ENCODE results near the gene RAB44. TPM values are rescaled to one million over a fixed set of nuclear protein-coding genes. Genes with fewer than 3 reads are reported as not detected.
A peak's percentile ranks its signal among the peaks of the same experiment; 100 is the strongest.
"Not testable (repeated sequence)": the region's sequence is repeated elsewhere in the genome, so short reads cannot be mapped to it uniquely, and the experiment has no call there.

Gene RAB44
- total RNA-seq, 1 experiment from 2014 or later = 0.09 TPM

DNA sequence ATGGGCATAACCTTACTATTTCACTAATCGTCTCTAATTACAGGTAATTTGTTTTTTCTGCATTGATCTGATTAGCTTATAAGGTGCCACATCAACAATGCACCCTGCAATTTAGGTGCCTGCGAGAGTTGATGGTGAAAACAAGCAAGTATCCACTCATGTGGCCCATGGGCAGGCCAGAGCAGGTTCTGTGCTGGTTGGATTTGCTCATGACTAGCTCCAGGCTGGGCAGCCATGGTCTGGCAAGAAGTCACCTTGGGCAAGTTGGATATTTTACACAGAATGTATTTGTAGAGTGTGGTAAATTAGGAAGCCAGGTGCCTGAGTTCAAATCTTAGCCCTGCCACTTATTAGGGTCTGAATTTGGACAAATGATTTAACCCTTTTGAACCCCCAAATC lies 25.3 kb downstream of the RAB44 start:
- H3K4me3 Mint-ChIP-seq (ENCODE audit: unreplicated experiment) = no peak overlapping the region
- no peaks in the 10 kb centered on the region for H3K9me3 Mint-ChIP-seq (ENCODE audit: unreplicated experiment)
- BruUV-seq (replicated peaks) = no TSS peak
- TF ChIP-seq, protein P1, sequence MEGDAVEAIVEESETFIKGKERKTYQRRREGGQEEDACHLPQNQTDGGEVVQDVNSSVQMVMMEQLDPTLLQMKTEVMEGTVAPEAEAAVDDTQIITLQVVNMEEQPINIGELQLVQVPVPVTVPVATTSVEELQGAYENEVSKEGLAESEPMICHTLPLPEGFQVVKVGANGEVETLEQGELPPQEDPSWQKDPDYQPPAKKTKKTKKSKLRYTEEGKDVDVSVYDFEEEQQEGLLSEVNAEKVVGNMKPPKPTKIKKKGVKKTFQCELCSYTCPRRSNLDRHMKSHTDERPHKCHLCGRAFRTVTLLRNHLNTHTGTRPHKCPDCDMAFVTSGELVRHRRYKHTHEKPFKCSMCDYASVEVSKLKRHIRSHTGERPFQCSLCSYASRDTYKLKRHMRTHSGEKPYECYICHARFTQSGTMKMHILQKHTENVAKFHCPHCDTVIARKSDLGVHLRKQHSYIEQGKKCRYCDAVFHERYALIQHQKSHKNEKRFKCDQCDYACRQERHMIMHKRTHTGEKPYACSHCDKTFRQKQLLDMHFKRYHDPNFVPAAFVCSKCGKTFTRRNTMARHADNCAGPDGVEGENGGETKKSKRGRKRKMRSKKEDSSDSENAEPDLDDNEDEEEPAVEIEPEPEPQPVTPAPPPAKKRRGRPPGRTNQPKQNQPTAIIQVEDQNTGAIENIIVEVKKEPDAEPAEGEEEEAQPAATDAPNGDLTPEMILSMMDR (IDR thresholded peaks at IDR 0.05; ENCODE audit: unreplicated experiment) = no peak
- no peaks in the 10 kb centered on the region for H3K27me3 Mint-ChIP-seq (ENCODE audit: insufficient read depth, unreplicated experiment)
- ChIA-PET POLR2A (interaction anchor here (0.6 to 1.8 kb wide), 4 partner anchors 43 to 337 kb away, joined by 3 to 4 read pairs (median 3); no protein-coding TSS in a partner anchor), CTCF (interaction anchor here (0.6 to 4.6 kb wide), 12 partner anchors 10 to 426 kb away, joined by 3 to 25 read pairs (median 3); partner anchors contain the start of gene RAB44)
- no peaks in the 10 kb centered on the region for H3K36me3 Mint-ChIP-seq (ENCODE audit: insufficient read depth, unreplicated experiment)
- no peak overlapping the region for H3K27ac Mint-ChIP-seq (ENCODE audit: low read depth, unreplicated experiment)
- no peak for DNase-seq (ENCODE audit: unreplicated experiment)
- intact Hi-C loops (cut with micrococcal nuclease) = no loop called here
- peaks cover 10% of the 10 kb centered on the region for H3K4me1 Mint-ChIP-seq (ENCODE audit: insufficient read depth, unreplicated experiment)

DNA sequence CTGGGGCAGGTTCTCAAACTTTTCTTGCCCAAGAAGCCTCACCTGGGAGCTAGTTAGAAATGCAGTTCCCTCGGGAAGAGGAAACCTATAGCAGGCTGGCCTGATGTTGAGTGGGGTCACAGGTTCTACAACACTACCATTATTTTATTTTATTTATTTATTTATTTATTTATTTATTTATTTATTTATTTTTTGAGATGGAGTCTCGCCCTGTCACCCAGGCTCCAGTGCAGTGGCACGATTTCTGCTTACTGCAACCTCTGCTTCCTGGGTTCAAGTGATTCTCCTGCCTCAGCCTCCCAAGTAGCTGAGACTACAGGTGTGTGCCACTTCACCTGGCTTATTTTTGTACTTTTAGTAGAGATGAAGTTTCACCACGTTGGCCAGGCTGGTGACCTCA lies 26.4 kb downstream of the RAB44 start:
- ChIA-PET CTCF (interaction anchor here (0.5 to 4.6 kb wide), 27 partner anchors 15 to 226 kb away, joined by 3 to 25 read pairs (median 4); no protein-coding TSS in a partner anchor), POLR2A (interaction anchor here (1.0 to 1.8 kb wide), 2 partner anchors 80 to 109 kb away, joined by 4 to 5 read pairs; no protein-coding TSS in a partner anchor)
- not testable (repeated sequence) for DNase-seq (ENCODE audit: unreplicated experiment); H3K27me3 Mint-ChIP-seq (ENCODE audit: insufficient read depth, unreplicated experiment); H3K36me3 Mint-ChIP-seq (ENCODE audit: insufficient read depth, unreplicated experiment); H3K9me3 Mint-ChIP-seq (ENCODE audit: unreplicated experiment); BruUV-seq (replicated peaks); H3K4me3 Mint-ChIP-seq (ENCODE audit: unreplicated experiment); H3K27ac Mint-ChIP-seq (ENCODE audit: low read depth, unreplicated experiment)
- intact Hi-C loops (cut with micrococcal nuclease) = loop anchor here (1.0 to 2.0 kb wide), 5 partner anchors 35 to 301 kb away; no protein-coding TSS in a partner anchor
- peaks cover 13% of the 10 kb centered on the region for H3K4me1 Mint-ChIP-seq (ENCODE audit: insufficient read depth, unreplicated experiment)

DNA sequence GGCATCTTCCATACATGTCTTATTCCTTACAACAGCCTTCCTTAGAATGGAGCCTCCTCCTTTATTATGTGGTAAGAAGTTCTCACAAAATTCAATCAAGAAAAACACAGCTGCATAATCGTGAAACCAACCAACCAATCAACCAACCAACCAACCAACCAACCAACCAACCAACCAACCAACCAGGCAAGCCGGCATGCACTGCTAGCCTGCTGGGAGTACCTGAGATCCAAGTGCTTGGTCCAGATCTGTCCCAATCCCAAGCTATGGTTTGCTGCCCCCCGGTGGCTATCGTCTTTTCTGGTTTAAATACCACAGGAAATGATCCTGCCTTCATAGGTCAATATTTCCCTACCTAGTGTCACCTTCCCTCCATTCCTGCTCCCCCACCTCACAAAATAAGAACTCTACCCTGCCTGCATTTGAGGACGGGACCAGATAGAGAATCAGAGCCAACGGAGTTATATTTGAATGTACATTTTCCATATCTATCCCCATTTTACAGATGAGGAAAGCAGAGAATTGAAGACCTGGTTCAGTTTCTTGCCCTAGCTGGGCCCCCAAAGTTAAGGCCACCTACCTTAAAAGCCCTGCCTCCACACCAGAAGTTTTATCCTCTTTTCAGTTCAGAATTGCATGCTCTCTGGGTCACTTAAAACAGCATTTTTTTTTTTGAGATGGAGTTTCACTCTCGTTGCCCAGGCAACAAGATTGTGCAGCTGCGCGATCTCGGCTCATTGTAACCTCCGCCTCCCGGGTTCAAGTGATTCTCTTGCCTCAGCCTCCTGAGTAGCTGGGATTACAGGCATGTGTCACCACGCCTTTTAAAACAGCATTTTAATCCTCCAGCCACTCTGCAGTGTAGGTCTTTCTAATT lies 27.1 kb downstream of the RAB44 start:
- H3K9me3 Mint-ChIP-seq (ENCODE audit: unreplicated experiment) = no peaks in the 10 kb centered on the region
- peaks cover 18% of the 10 kb centered on the region for H3K4me1 Mint-ChIP-seq (ENCODE audit: insufficient read depth, unreplicated experiment)
- ChIA-PET POLR2A (interaction anchor here (1.0 kb wide), 1 partner anchor 110 kb away, joined by 5 read pairs; no protein-coding TSS in a partner anchor), CTCF (interaction anchor here (0.5 to 4.6 kb wide), 29 partner anchors 14 to 226 kb away, joined by 3 to 25 read pairs (median 4); no protein-coding TSS in a partner anchor)
- peak; percentile 82 for DNase-seq (ENCODE audit: unreplicated experiment)
- TF ChIP-seq, protein P1 (IDR thresholded peaks at IDR 0.05; ENCODE audit: unreplicated experiment) = peak; percentile 71
- no peak overlapping the region for H3K4me3 Mint-ChIP-seq (ENCODE audit: unreplicated experiment)
- no peak overlapping the region for H3K27ac Mint-ChIP-seq (ENCODE audit: low read depth, unreplicated experiment)
- intact Hi-C loops (cut with micrococcal nuclease) = loop anchor here (1.0 to 2.0 kb wide), 5 partner anchors 34 to 301 kb away; no protein-coding TSS in a partner anchor
- no TSS peak for BruUV-seq (replicated peaks)
- H3K36me3 Mint-ChIP-seq (ENCODE audit: insufficient read depth, unreplicated experiment) = no peaks in the 10 kb centered on the region
- no peaks in the 10 kb centered on the region for H3K27me3 Mint-ChIP-seq (ENCODE audit: insufficient read depth, unreplicated experiment)

DNA sequence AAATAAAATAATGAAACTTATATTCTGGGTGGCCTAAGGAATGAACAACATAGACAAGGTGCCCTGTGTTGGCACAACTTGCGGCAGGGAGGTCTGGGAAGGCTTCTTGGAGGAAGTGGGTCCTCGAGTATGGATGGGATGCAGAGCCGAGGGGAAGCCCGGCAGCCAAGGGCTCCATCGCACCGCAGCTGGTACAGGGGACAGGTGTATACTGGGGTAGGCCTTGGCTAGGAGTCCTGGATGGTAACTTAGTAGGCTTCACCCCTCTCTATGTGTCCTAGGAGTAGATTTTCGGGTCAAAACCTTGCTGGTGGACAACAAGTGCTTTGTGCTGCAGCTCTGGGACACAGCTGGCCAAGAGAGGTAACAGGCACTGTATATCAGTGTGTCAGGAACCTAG lies 28.0 kb downstream of the RAB44 start:
- TF ChIP-seq, protein P1 (IDR thresholded peaks at IDR 0.05; ENCODE audit: unreplicated experiment) = no peak
- POLR2A ChIA-PET = no interaction called here
- CTCF ChIA-PET = interaction anchor here (0.7 to 4.6 kb wide), 4 partner anchors 44 to 110 kb away, joined by 3 to 25 read pairs (median 13); no protein-coding TSS in a partner anchor
- no peaks in the 10 kb centered on the region for H3K36me3 Mint-ChIP-seq (ENCODE audit: insufficient read depth, unreplicated experiment)
- no peak overlapping the region for H3K27ac Mint-ChIP-seq (ENCODE audit: low read depth, unreplicated experiment)
- no TSS peak for BruUV-seq (replicated peaks)
- intact Hi-C loops (cut with micrococcal nuclease) = loop anchor here (2.0 kb wide), 2 partner anchors 33 to 37 kb away; no protein-coding TSS in a partner anchor
- H3K4me1 Mint-ChIP-seq (ENCODE audit: insufficient read depth, unreplicated experiment) = peaks cover 18% of the 10 kb centered on the region
- no peak for DNase-seq (ENCODE audit: unreplicated experiment)
- H3K9me3 Mint-ChIP-seq (ENCODE audit: unreplicated experiment) = no peaks in the 10 kb centered on the region
- H3K27me3 Mint-ChIP-seq (ENCODE audit: insufficient read depth, unreplicated experiment) = no peaks in the 10 kb centered on the region
- no peak overlapping the region for H3K4me3 Mint-ChIP-seq (ENCODE audit: unreplicated experiment)

All from MCF 10A (cell line).